HCT116 (cell line): ENCODE measurements around the gene HELZ2. TPM values are rescaled to one million over a fixed set of nuclear protein-coding genes. Genes with fewer than 3 reads are reported as not detected.

Experiments
- ATAC-seq: fragments of 200-7000 bp; cut with Tn5 transposase; 2 replicates; pipeline ENCODE4 v1.9.1; 2020; ENCODE audit warnings: mild to moderate bottlenecking, moderate library complexity
- BruUV-seq: library from RNA; stranded (reverse); fragments of 400-500 nt; replicated peaks from 2 replicates; lab custom pipeline; 2021; lab: Mats Ljungman, UMichigan
- CTCF ChIA-PET: fragments of 300-600 bp; sonication (Branson Sonifier 250); formaldehyde crosslinking; loops from one replicate; lab custom pipeline; 2021; ENCODE audit warnings: antibody characterized with exemption; lab: Charles Lee
- POLR2A ChIA-PET: fragments of 300-600, 350-600 bp; sonication (Branson Sonifier 250); formaldehyde crosslinking; loops from one replicate; lab custom pipeline; 2021; ENCODE audit warnings: antibody characterized with exemption; lab: Charles Lee
- RAD21 ChIA-PET, 2 experiments: fragments of 300-600 bp; sonication (Branson Sonifier 250); formaldehyde crosslinking; loops; one replicate each; lab custom pipeline; 2023; ENCODE audit warnings: low total read pairs in 2 of 2; ENCODE audit not compliant: uncharacterized antibody in 2 of 2, unreplicated experiment in 2 of 2, low non-redundant PET in 1 of 2; lab: Charles Lee
- DNase-seq: peaks from one replicate; pipeline ENCODE4 v3.0.0-alpha.2; 2010; ENCODE audit warnings: low read depth, low spot score
- H2AFZ ChIP-seq: fragments of 200-600 bp; shearing (Covaris generic), sonication (generic); 2 replicates; pipeline ENCODE4 v1.6.1; 2017; ENCODE audit warnings: low read depth, mixed run types, mixed read lengths, antibody characterized with exemption, low read length; ENCODE audit not compliant: poor library complexity, severe bottlenecking
- H3K27ac ChIP-seq: 2 replicates; pipeline ENCODE4 v1.5.1; 2012; ENCODE audit warnings: low read depth, low read length
- H3K27me3 ChIP-seq: fragments of 200-600 bp; sonication (generic); 2 replicates; pipeline ENCODE4 v1.6.1; 2016; ENCODE audit warnings: mixed run types, low read length, mixed read lengths; ENCODE audit not compliant: insufficient read depth
- H3K36me3 ChIP-seq, 2 experiments: fragments of 200-500 bp in 1 of 2; fragments of 200-600 bp in 1 of 2; sonication (Bioruptor generic) in 1 of 2; sonication (generic) in 1 of 2; 2 replicates each; pipeline versions ENCODE4 v1.5.1 to v1.6.1; 2014 to 2016; ENCODE audit warnings: low read length in 2 of 2, inconsistent platforms in 1 of 2, mixed read lengths in 1 of 2, mixed run types in 1 of 2; ENCODE audit not compliant: insufficient read depth in 2 of 2, control insufficient read depth in 1 of 2
- H3K4me1 ChIP-seq, 2 experiments: fragments of 200-600 bp in 1 of 2; sonication (generic) in 1 of 2; 2 replicates each; pipeline versions ENCODE4 v1.5.1 to v1.6.1; 2012 to 2017; ENCODE audit warnings: low read length in 2 of 2, inconsistent platforms in 1 of 2, mild to moderate bottlenecking in 1 of 2, mixed read lengths in 1 of 2, mixed run types in 1 of 2, moderate library complexity in 1 of 2; ENCODE audit not compliant: insufficient read depth in 2 of 2, control insufficient read depth in 1 of 2
- H3K4me2 ChIP-seq: fragments of 200-600 bp; sonication (generic); 2 replicates; pipeline ENCODE4 v1.6.1; 2017; ENCODE audit warnings: mixed run types, low read length, mixed read lengths
- H3K4me3 ChIP-seq, 2 experiments: fragments of 200-600 bp in 1 of 2; sonication (generic) in 1 of 2; replicated peaks in 1 of 2; 2 replicates each; pipeline ENCODE4 v1.5.1; 2011 to 2016; ENCODE audit warnings: low read length in 2 of 2, control low read depth in 1 of 2, low read depth in 1 of 2, mild to moderate bottlenecking in 1 of 2, mixed read lengths in 1 of 2, mixed run types in 1 of 2
- H3K79me2 ChIP-seq: fragments of 200-600 bp; sonication (generic); 2 replicates; pipeline ENCODE4 v1.6.1; 2017; ENCODE audit warnings: mild to moderate bottlenecking, mixed run types, low read length, moderate library complexity, mixed read lengths; ENCODE audit not compliant: insufficient read depth
- H3K9ac ChIP-seq: fragments of 200-600 bp; sonication (generic); 2 replicates; pipeline ENCODE4 v1.6.1; 2016; ENCODE audit warnings: low read length, mixed read lengths
- H3K9me2 ChIP-seq: fragments of 200-600 bp; sonication (generic), shearing (Covaris generic); 2 replicates; pipeline ENCODE4 v1.6.1; 2017; ENCODE audit warnings: mixed run types, mild to moderate bottlenecking, moderate library complexity; ENCODE audit not compliant: insufficient read depth
- H3K9me3 ChIP-seq, 2 experiments: fragments of 200-500 bp in 1 of 2; fragments of 200-600 bp in 1 of 2; sonication (Bioruptor generic) in 1 of 2; sonication (generic) in 1 of 2; 2 replicates each; pipeline ENCODE4 v1.6.1; 2014 to 2017; ENCODE audit warnings: low read length in 2 of 2, mixed read lengths in 2 of 2, inconsistent platforms in 1 of 2, low read depth in 1 of 2, mild to moderate bottlenecking in 1 of 2, mixed run types in 1 of 2, moderate library complexity in 1 of 2; ENCODE audit not compliant: control insufficient read depth in 1 of 2, insufficient read depth in 1 of 2
- H4K20me1 ChIP-seq: fragments of 200-600 bp; sonication (generic), shearing (Covaris generic); 2 replicates; pipeline ENCODE4 v1.6.1; 2017; ENCODE audit warnings: mixed run types, mild to moderate bottlenecking, moderate library complexity; ENCODE audit not compliant: insufficient read depth
- ELF1 ChIP-seq: IDR thresholded peaks from 2 replicates; pipeline ENCODE4 v1.6.1; 2012; ENCODE audit warnings: low read depth, borderline replicate concordance
- EZH2 ChIP-seq: fragments of 200-600 bp; sonication (generic); IDR thresholded peaks from 2 replicates; pipeline ENCODE4 v1.6.1; 2017; ENCODE audit warnings: antibody characterized with exemption, mixed run types
- EZH2phosphoT487 ChIP-seq: fragments of 200-600 bp; IDR thresholded peaks from 2 replicates; pipeline ENCODE4 v1.6.1; 2018; ENCODE audit warnings: antibody characterized with exemption, borderline replicate concordance
- JUND ChIP-seq: IDR thresholded peaks from 2 replicates; pipeline ENCODE4 v1.6.1; 2012
- POLR2A ChIP-seq: IDR thresholded peaks from 2 replicates; pipeline ENCODE4 v1.7.0; 2011; ENCODE audit warnings: borderline replicate concordance; ENCODE audit not compliant: insufficient read depth, insufficient read length; ENCODE audit errors: extremely low read depth
- SIN3A ChIP-seq: IDR thresholded peaks from 2 replicates; pipeline ENCODE4 v1.6.1; 2012; ENCODE audit warnings: low read depth
- SP1 ChIP-seq: IDR thresholded peaks from 2 replicates; pipeline ENCODE4 v1.6.1; 2012; ENCODE audit warnings: low read depth
- SRF ChIP-seq: IDR thresholded peaks from 2 replicates; pipeline ENCODE4 v1.6.1; 2012; ENCODE audit warnings: low read depth
- TCF7L2 ChIP-seq: IDR thresholded peaks from 2 replicates; pipeline ENCODE4 v1.7.0; 2011; ENCODE audit warnings: borderline replicate concordance, inconsistent platforms; ENCODE audit not compliant: insufficient read depth, insufficient read length; ENCODE audit errors: extremely low read depth
- YY1 ChIP-seq: IDR thresholded peaks from 2 replicates; pipeline ENCODE4 v1.6.1; 2011; ENCODE audit warnings: low read length, low read depth, moderate library complexity, mild to moderate bottlenecking; ENCODE audit not compliant: insufficient replicate concordance; ENCODE audit errors: extremely low read depth
- ZFX ChIP-seq: fragments of 450-650 bp; IDR thresholded peaks from 2 replicates; pipeline ENCODE4 v1.6.1; 2017
- intact Hi-C: fragments of 100-400 bp; cut with micrococcal nuclease; formaldehyde crosslinking; loops from 2 replicates; pipeline ENCODE4 v1.10.0; 2022
- total RNA-seq: library from RNA; stranded (reverse); gene quantifications from one replicate; pipeline ENCODE4 v1.2.1, GENCODE V29; 2021; ENCODE audit not compliant: unreplicated experiment
- TF ChIP-seq, protein P1 (sequence below): IDR thresholded peaks from 2 replicates; pipeline ENCODE4 v1.6.1; 2011; ENCODE audit warnings: mild to moderate bottlenecking, low read length, moderate library complexity; ENCODE audit not compliant: insufficient replicate concordance; ENCODE audit errors: extremely low read depth
- TF ChIP-seq, protein P2 (sequence below): IDR thresholded peaks from 2 replicates; pipeline ENCODE4 v1.6.1; 2012
- TF ChIP-seq, protein P3 (sequence below): IDR thresholded peaks from 2 replicates; pipeline ENCODE4 v1.6.1; 2012; ENCODE audit warnings: low read depth
- TF ChIP-seq, protein P4 (sequence below): IDR thresholded peaks from 2 replicates; pipeline ENCODE4 v1.6.1; 2012
- TF ChIP-seq, protein P5 (sequence below), 3 experiments: fragments of 200-600 bp in 1 of 3; sonication (generic) in 1 of 3; IDR thresholded peaks in 2 of 3; conservative IDR thresholded peaks in 1 of 3; 2 replicates each; pipeline ENCODE4 v1.5.1; 2012 to 2017; ENCODE audit warnings: low read depth in 2 of 3, low read length in 2 of 3, antibody characterized with exemption in 1 of 3, borderline replicate concordance in 1 of 3, control low read depth in 1 of 3, mild to moderate bottlenecking in 1 of 3, mixed read lengths in 1 of 3, mixed run types in 1 of 3, moderate library complexity in 1 of 3; ENCODE audit not compliant: insufficient read depth in 1 of 3

HELZ2 gene
- total RNA-seq, 1 experiment from 2014 or later: 44.0 TPM

DNA sequence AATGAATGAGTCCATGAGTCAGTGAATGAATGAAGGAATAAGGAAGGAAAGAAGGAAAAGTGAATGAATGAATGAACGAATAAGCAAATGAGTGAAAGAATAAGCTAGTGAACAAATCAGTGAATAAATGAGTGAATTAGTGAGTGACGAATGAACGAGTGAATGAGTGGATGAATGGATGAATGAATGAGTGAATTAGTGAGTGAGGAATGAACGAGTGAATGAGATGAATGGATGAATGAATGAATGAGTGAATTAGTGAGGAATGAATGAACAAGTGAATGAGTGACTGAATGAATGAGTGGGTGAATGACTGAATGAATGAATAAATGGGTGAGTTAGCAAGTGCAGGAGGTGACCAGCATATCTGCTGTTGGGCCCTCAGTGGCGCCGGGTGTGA is 30.3 kb downstream of the HELZ2 start:
- CTCF ChIA-PET: interaction anchor here (1.3 kb wide), 1 partner anchor 321 kb away, joined by 3 read pairs; the partner anchor contains the start of gene TPD52L2
- Histone ChIP-seq H3K4me1 (peaks cover 45 to 84% of the 10 kb centered on the region in 2 experiments), H3K9ac (no peak overlapping the region), H3K27ac (no peak overlapping the region; the same call in 1 of the 2 replicates), H3K4me2 (peak overlapping the region; percentile 76; the same call in 1 of the 2 replicates), H3K9me3 (no peaks in the 10 kb centered on the region), H3K27me3 (no peaks in the 10 kb centered on the region), H3K4me3 (no peak overlapping the region), H2AFZ (no peak overlapping the region), H3K36me3 (no peaks in the 10 kb centered on the region), H4K20me1 (no peaks in the 10 kb centered on the region), H3K9me2 (no peaks in the 10 kb centered on the region), H3K79me2 (no peaks in the 10 kb centered on the region)
- RAD21 ChIA-PET: no interaction called here
- ATAC-seq (no peak), DNase-seq (no peak)
- BruUV-seq: no TSS peak
- POLR2A ChIA-PET: interaction anchor here (1.6 kb wide), 1 partner anchor 322 kb away, joined by 8 read pairs; the partner anchor contains the start of gene TPD52L2
- TF ChIP-seq, protein P1, sequence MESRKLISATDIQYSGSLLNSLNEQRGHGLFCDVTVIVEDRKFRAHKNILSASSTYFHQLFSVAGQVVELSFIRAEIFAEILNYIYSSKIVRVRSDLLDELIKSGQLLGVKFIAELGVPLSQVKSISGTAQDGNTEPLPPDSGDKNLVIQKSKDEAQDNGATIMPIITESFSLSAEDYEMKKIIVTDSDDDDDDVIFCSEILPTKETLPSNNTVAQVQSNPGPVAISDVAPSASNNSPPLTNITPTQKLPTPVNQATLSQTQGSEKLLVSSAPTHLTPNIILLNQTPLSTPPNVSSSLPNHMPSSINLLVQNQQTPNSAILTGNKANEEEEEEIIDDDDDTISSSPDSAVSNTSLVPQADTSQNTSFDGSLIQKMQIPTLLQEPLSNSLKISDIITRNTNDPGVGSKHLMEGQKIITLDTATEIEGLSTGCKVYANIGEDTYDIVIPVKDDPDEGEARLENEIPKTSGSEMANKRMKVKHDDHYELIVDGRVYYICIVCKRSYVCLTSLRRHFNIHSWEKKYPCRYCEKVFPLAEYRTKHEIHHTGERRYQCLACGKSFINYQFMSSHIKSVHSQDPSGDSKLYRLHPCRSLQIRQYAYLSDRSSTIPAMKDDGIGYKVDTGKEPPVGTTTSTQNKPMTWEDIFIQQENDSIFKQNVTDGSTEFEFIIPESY: no peak
- TF ChIP-seq, protein P2, sequence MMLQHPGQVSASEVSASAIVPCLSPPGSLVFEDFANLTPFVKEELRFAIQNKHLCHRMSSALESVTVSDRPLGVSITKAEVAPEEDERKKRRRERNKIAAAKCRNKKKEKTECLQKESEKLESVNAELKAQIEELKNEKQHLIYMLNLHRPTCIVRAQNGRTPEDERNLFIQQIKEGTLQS: no peak
- TF ChIP-seq YY1 (no peak), EZH2 (no peak), TCF7L2 (no peak), ELF1 (no peak), ZFX (no peak), SIN3A (no peak), JUND (no peak), POLR2A (no peak), SRF (no peak), EZH2phosphoT487 (no peak), SP1 (no peak)
- TF ChIP-seq, protein P3, sequence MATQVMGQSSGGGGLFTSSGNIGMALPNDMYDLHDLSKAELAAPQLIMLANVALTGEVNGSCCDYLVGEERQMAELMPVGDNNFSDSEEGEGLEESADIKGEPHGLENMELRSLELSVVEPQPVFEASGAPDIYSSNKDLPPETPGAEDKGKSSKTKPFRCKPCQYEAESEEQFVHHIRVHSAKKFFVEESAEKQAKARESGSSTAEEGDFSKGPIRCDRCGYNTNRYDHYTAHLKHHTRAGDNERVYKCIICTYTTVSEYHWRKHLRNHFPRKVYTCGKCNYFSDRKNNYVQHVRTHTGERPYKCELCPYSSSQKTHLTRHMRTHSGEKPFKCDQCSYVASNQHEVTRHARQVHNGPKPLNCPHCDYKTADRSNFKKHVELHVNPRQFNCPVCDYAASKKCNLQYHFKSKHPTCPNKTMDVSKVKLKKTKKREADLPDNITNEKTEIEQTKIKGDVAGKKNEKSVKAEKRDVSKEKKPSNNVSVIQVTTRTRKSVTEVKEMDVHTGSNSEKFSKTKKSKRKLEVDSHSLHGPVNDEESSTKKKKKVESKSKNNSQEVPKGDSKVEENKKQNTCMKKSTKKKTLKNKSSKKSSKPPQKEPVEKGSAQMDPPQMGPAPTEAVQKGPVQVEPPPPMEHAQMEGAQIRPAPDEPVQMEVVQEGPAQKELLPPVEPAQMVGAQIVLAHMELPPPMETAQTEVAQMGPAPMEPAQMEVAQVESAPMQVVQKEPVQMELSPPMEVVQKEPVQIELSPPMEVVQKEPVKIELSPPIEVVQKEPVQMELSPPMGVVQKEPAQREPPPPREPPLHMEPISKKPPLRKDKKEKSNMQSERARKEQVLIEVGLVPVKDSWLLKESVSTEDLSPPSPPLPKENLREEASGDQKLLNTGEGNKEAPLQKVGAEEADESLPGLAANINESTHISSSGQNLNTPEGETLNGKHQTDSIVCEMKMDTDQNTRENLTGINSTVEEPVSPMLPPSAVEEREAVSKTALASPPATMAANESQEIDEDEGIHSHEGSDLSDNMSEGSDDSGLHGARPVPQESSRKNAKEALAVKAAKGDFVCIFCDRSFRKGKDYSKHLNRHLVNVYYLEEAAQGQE: no peak
- TF ChIP-seq, protein P4, sequence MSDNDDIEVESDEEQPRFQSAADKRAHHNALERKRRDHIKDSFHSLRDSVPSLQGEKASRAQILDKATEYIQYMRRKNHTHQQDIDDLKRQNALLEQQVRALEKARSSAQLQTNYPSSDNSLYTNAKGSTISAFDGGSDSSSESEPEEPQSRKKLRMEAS: no peak
- TF ChIP-seq, protein P5, sequence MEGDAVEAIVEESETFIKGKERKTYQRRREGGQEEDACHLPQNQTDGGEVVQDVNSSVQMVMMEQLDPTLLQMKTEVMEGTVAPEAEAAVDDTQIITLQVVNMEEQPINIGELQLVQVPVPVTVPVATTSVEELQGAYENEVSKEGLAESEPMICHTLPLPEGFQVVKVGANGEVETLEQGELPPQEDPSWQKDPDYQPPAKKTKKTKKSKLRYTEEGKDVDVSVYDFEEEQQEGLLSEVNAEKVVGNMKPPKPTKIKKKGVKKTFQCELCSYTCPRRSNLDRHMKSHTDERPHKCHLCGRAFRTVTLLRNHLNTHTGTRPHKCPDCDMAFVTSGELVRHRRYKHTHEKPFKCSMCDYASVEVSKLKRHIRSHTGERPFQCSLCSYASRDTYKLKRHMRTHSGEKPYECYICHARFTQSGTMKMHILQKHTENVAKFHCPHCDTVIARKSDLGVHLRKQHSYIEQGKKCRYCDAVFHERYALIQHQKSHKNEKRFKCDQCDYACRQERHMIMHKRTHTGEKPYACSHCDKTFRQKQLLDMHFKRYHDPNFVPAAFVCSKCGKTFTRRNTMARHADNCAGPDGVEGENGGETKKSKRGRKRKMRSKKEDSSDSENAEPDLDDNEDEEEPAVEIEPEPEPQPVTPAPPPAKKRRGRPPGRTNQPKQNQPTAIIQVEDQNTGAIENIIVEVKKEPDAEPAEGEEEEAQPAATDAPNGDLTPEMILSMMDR (IDR thresholded peaks at IDR 0.05 in 2 of 3, conservative IDR thresholded peaks at IDR 0.05 in 1 of 3; ENCODE audit: borderline replicate concordance in 1 of 3, insufficient read depth in 1 of 3, low read depth in 2 of 3, low read length in 2 of 3): no peak
- intact Hi-C loops: no loop called here
